Mucosa of descending colon (tissue), 3 donors: ENCODE data around the gene ZBTB9. TPM values are rescaled to one million over a fixed set of nuclear protein-coding genes. Genes with fewer than 3 reads are reported as not detected.

Source experiments
- ATAC-seq: fragments of 200-7000 bp; cut with Tn5 transposase; one replicate; pipeline ENCODE4 v1.9.1; 2020; ENCODE audit warnings: mild to moderate bottlenecking, moderate library complexity
- DNase-seq, 3 donors: peaks; one replicate each; pipeline ENCODE4 v3.0.0-alpha.2; 2020
- H3K36me3 ChIP-seq: fragments of 200-600 bp; one replicate; pipeline ENCODE4 v1.8.0; 2021; ENCODE audit warnings: low read depth, mild to moderate bottlenecking
- H3K4me1 ChIP-seq: fragments of 200-600 bp; one replicate; pipeline ENCODE4 v1.8.0; 2021; ENCODE audit warnings: low read depth, mild to moderate bottlenecking
- H3K4me3 ChIP-seq: fragments of 200-600 bp; one replicate; pipeline ENCODE4 v1.8.0; 2021; ENCODE audit warnings: mild to moderate bottlenecking
- H3K9me3 ChIP-seq: fragments of 200-600 bp; one replicate; pipeline ENCODE4 v1.8.0; 2021; ENCODE audit warnings: mild to moderate bottlenecking
- intact Hi-C, 2 donors: fragments of 100-400 bp; cut with DNase I in 1 of 2; cut with micrococcal nuclease in 1 of 2; formaldehyde crosslinking; loops; one replicate each; pipeline versions ENCODE4 v1.11.0 to v1.11.1; 2022; cut with DNase I, micrococcal nuclease
- long read RNA-seq, 2 donors: library from polyadenylated mRNA; unstranded; transcript quantifications; one replicate each; pipeline ENCODE4 v2.0.0, GENCODE V29; 2019 to 2021
- total RNA-seq, 3 donors: library from RNA; stranded (reverse); fragmentation: NEBNext Ultra II Directional in 2 of 3; extraction: Animal tissue kit (Norgen Biotek cat#: 25700) in 2 of 3; gene quantifications; one replicate each; pipeline versions ENCODE4 v1.2.1 to v1.2.4, GENCODE V29; 2021 to 2023
- TF ChIP-seq, protein P1 (sequence below): fragments of 200-600 bp; IDR thresholded peaks from one replicate; pipeline ENCODE4 v1.8.0; 2022; ENCODE audit warnings: antibody characterized with exemption, mild to moderate bottlenecking
- donor health status: DM: no; HTN: no; CAD: no; lungs with moderate emphysema.
- donor health status: DM: no; HTN: no; CAD: no.
- donor health status: DM: no; HTN: yes; CAD: no.

ZBTB9 gene
- 1 to 10 TPM; 4.3 to 5.8 (median 4.5) TPM for total RNA-seq
- long read RNA-seq, donor 1, transcript ZBTB9-201 (2 exons, 2,716 nt), result major isoform, 6 of 7 reads
- long read RNA-seq, donor 1, partial matches to known transcripts, result 0 of 7 reads
- long read RNA-seq, donor 1, other reads (novel, unspliced or antisense), result 1 of 7 reads
- long read RNA-seq, donor 2, partial matches to known transcripts, result 0 of 1 reads
- long read RNA-seq, donor 2, other reads (novel, unspliced or antisense), result 0 of 1 reads

- intact Hi-C loops, result no loop called here
These were observed at the start of gene ZBTB9 for GRCh38 chr6:33454009-33454946. Gene ZBTB9 (plus strand): TSS chr6:33454576. CDS start chr6:33455101, 525 bp downstream.

DNA sequence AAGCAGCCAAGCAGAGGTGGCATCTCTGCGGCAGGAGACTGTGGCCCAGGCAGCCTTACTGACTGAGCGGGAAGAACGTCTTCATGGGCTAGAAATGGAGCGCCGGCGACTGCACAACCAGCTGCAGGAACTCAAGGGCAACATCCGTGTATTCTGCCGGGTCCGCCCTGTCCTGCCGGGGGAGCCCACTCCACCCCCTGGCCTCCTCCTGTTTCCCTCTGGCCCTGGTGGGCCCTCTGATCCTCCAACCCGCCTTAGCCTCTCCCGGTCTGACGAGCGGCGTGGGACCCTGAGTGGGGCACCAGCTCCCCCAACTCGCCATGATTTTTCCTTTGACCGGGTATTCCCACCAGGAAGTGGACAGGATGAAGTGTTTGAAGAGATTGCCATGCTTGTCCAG lies 49.5 kb upstream of the ZBTB9 start:
- DNase-seq, result no peak
- no peak for ATAC-seq
- Histone ChIP-seq H3K9me3 (no peaks in the 10 kb centered on the region), H3K4me3 (no peak overlapping the region), H3K36me3 (no peaks in the 10 kb centered on the region), H3K4me1 (no peaks in the 10 kb centered on the region)
- TF ChIP-seq, protein P1, sequence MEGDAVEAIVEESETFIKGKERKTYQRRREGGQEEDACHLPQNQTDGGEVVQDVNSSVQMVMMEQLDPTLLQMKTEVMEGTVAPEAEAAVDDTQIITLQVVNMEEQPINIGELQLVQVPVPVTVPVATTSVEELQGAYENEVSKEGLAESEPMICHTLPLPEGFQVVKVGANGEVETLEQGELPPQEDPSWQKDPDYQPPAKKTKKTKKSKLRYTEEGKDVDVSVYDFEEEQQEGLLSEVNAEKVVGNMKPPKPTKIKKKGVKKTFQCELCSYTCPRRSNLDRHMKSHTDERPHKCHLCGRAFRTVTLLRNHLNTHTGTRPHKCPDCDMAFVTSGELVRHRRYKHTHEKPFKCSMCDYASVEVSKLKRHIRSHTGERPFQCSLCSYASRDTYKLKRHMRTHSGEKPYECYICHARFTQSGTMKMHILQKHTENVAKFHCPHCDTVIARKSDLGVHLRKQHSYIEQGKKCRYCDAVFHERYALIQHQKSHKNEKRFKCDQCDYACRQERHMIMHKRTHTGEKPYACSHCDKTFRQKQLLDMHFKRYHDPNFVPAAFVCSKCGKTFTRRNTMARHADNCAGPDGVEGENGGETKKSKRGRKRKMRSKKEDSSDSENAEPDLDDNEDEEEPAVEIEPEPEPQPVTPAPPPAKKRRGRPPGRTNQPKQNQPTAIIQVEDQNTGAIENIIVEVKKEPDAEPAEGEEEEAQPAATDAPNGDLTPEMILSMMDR, result no peak
- intact Hi-C loops, result no loop called here

More at GRCh38 chr6:33454009-33454946, at the start of gene ZBTB9:
- peak within 1 kb of the TSS; percentile 45 for H3K4me3 ChIP-seq
- ATAC-seq, result peak; percentile 100
- H3K36me3 ChIP-seq, result no peaks in the 10 kb centered on the region
- H3K4me1 ChIP-seq, result peaks cover 15% of the 10 kb centered on the region
- peak; percentile 97 to 98 (median 98) for DNase-seq
- H3K9me3 ChIP-seq, result no peaks in the 10 kb centered on the region
- TF ChIP-seq, protein P1, result no peak

DNA sequence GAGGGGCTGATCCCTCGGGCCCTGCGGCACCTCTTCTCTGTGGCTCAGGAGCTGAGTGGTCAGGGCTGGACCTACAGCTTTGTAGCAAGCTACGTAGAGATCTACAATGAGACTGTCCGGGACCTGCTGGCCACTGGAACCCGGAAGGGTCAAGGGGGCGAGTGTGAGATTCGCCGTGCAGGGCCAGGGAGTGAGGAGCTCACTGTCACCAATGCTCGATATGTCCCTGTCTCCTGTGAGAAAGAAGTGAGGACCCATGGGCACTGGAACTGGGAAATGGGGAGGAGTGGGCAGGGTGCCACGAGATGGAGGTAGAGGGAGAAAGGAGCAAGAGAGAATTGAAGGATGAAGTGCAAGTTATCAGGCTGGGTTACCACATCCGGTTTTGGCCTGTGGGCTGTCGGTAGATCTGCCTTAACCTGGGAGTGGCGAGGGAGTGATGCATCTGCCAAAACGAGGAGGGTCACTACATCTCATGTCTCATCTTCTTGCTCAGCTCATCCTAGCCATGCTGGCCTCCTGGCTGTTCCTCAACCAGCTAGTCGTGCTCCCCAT lies 48.9 kb upstream of the ZBTB9 start:
- intact Hi-C loops, result no loop called here
- TF ChIP-seq, protein P1, result no peak
- Histone ChIP-seq H3K4me1 (no peaks in the 10 kb centered on the region), H3K9me3 (no peaks in the 10 kb centered on the region), H3K36me3 (no peaks in the 10 kb centered on the region), H3K4me3 (no peak overlapping the region)
- DNase-seq (no peak), ATAC-seq (no peak)

GRCh38 chr6:33406126-33406525 lies 48.2 kb upstream of the ZBTB9 start:
- no peak overlapping the region for H3K4me3 ChIP-seq
- TF ChIP-seq, protein P1, result no peak
- intact Hi-C loops, result no loop called here
- no peaks in the 10 kb centered on the region for H3K9me3 ChIP-seq
- H3K36me3 ChIP-seq, result no peaks in the 10 kb centered on the region
- no peak for ATAC-seq
- H3K4me1 ChIP-seq, result no peaks in the 10 kb centered on the region
- no peak for DNase-seq

GRCh38 chr6:33407132-33407718 lies 47.2 kb upstream of the ZBTB9 start:
- DNase-seq, result no peak

More at GRCh38 chr6:33407132-33407718, 47.2 kb upstream of the ZBTB9 start:
- TF ChIP-seq, protein P1, result no peak
- intact Hi-C loops, result no loop called here
- no peaks in the 10 kb centered on the region for H3K36me3 ChIP-seq
- no peaks in the 10 kb centered on the region for H3K9me3 ChIP-seq
- no peak for ATAC-seq
- no peak overlapping the region for H3K4me3 ChIP-seq
- peaks cover 9% of the 10 kb centered on the region for H3K4me1 ChIP-seq
